AG09319 (cell line): ENCODE results near the gene UBE2C.

Experiments used
- DNase-seq: peaks from one replicate; pipeline ENCODE4 v3.0.0-alpha.2; 2010; ENCODE audit warnings: low read depth; ENCODE audit errors: extremely low read depth
- CTCF ChIP-seq: IDR thresholded peaks from 2 replicates; pipeline ENCODE4 v1.5.1; 2011; ENCODE audit warnings: low read depth, mild to moderate bottlenecking, inconsistent platforms, low read length, moderate library complexity

UBE2C gene

GRCh38 chr20:45774945-45775344 is 37.5 kb upstream of the UBE2C start:
- no peak for TF ChIP-seq CTCF

GRCh38 chr20:45775411-45775810 is 37.0 kb upstream of the UBE2C start:
- no peak for DNase-seq
- no peak for TF ChIP-seq CTCF

More at GRCh38 chr20:45774945-45775344, 37.5 kb upstream of the UBE2C start:
- DNase-seq = no peak

GRCh38 chr20:45776931-45777330 is 35.5 kb upstream of the UBE2C start:
- no peak for TF ChIP-seq CTCF
- no peak for DNase-seq

- DNase-seq = peak; percentile 99
- no peak for TF ChIP-seq CTCF
Measured at GRCh38 chr20:45779011-45779915, 33.2 kb upstream of the UBE2C start.

GRCh38 chr20:45780159-45780558 is 32.3 kb upstream of the UBE2C start:
- no peak for DNase-seq
- TF ChIP-seq CTCF = no peak

- peak; percentile 39 for DNase-seq
- no peak for TF ChIP-seq CTCF
Measured at GRCh38 chr20:45781391-45781931, 31.0 kb upstream of the UBE2C start.

DNA sequence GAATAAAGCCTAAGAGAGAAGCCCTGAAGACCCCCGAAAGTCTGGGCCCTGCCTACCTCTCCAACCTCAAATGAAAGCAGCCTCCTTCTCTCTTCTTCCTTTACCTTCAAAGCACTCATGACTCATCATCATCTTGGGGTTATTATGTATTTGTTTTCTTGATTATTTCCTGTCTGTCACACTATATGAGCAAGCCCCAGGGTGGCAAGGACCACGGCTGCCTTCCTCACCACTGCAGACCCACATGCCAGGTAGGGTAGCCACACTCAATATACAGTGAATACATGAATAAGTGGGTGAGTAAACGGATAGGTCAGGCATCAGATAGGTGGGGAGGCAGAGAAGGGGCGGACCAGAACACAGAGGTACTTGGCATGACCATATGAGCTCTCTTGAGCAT is 29.6 kb upstream of the UBE2C start:
- TF ChIP-seq CTCF = no peak
- DNase-seq = no peak
